HG02884 (cell line): ENCODE results near the gene PFKL.
A peak's percentile ranks its signal among the peaks of the same experiment; 100 is the strongest.
"Not testable (repeated sequence)": the region's sequence is repeated elsewhere in the genome, so short reads cannot be mapped to it uniquely, and the experiment has no call there.

Experiments used
- ATAC-seq: cut with Tn5 transposase; IDR thresholded peaks from one replicate; pipeline ENCODE4 v1.9.1; 2021; ENCODE audit warnings: mild to moderate bottlenecking, moderate library complexity; ENCODE audit not compliant: unreplicated experiment

The PFKL gene

GRCh38 chr21:44337941-44338895 lies 38.4 kb downstream of the PFKL start:
- no peak for ATAC-seq

- peak; percentile 78 for ATAC-seq
Observed at GRCh38 chr21:44338971-44339910, 39.4 kb downstream of the PFKL start, which contains the start of gene CFAP410. Gene CFAP410, minus strand, starts transcription at chr21:44339390. Its CDS starts 196 bp downstream, at chr21:44339194.

GRCh38 chr21:44341726-44342458 lies 42.0 kb downstream of the PFKL start:
- ATAC-seq, result not testable (repeated sequence)

GRCh38 chr21:44342981-44343380 lies 43.1 kb downstream of the PFKL start:
- ATAC-seq, result not testable (repeated sequence)

GRCh38 chr21:44344541-44345183 lies 44.8 kb downstream of the PFKL start:
- no peak for ATAC-seq

GRCh38 chr21:44345495-44345894 lies 45.6 kb downstream of the PFKL start:
- no peak for ATAC-seq

DNA sequence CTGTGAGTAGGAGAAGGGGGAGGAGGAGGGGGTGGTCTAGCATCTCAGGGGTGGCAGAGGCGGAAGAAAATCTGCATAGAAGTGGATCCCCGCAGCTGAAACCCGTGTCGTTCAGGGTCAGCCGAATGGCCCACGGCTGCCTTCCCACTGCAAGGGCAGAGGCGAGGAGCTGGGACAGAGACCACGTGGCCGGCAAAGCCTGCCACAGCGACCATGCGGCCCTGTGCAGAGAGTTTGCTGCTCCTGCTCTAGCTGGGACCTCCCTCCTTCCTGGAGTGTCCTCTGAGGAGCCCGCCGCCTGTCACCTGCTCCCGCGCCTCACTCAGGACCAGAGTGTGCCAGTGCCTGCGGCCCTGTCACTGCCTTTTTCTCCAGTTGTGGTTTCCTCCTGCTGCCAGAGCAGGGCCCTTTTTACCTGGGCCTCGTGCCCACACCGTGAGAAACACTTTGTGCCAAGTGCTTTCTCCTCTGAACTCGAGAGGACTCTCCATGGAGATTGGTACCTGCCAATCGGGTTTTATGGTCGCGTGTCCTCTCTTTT lies 48.1 kb downstream of the PFKL start:
- ATAC-seq, result no peak

- no peak for ATAC-seq
Observed at GRCh38 chr21:44348861-44349260, 49.0 kb downstream of the PFKL start.

- no peak for ATAC-seq
Observed at GRCh38 chr21:44349416-44349846, 49.6 kb downstream of the PFKL start.

- no peak for ATAC-seq
Observed at GRCh38 chr21:44349847-44350772, 50.3 kb downstream of the PFKL start.

DNA sequence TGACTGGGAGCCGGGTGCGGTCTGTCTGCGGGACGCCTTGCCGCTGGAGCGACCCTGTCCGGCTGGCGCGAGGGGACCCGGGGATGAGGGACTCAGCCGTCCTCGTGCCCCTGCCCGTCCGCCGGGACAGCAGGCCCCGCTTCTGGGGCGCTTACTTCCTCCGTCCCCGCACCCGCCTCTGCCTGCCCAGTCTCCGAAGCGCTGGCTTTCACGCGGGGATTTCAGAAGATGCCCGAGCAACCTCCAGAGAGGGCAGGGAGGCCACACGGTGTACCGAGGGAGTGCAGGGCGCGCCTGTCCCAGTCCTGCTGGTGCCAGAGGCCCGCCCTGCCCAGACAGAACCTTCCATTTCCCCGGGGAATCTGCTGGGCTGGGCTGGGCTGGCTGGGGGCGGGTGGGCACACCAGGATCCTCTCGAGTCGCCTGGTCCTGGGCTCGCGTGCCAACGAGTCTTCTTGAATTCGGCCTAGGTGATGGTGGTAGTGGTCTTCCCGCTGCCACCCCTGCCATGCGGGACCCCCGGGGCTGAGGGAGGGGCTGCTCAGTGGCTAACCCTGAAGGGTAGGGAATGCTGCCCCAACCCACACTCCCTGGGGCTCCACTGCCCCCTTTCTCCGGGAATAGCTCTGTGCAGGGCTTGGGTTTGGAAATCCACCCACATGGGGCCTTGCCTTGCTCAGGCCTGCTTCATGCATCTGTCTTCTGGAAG lies 51.1 kb downstream of the PFKL start:
- no peak for ATAC-seq

GRCh38 chr21:44351535-44352252 lies 51.8 kb downstream of the PFKL start:
- no peak for ATAC-seq

DNA sequence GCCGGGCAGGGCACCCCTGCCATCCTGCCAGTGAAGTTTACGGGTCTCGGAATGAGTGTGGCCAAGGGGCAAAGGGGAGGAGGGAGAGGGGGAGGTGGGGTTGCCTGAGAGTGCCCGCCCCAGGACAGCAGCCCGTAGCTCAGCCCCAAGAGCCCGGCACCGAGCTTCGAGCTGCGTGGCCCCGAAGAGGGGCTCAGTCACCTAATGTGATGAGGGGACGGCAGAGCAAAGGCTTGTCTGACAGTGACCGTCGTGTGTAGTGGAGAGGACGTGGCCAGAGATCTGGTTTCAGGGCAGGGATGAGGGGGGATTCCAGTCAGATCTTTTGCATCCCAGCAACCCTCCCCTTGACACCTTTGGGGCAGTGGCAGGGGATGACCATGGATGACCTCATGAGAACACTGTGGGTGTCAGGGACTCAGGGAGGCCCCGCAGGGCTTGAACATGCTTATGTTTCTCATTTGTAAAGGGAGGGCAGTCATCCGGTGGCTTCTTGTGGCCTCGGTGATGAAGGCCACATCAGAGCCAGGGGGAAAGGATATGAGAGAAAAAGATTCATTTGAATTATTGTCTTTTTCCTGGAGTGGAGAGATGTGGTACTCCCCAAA lies 52.5 kb downstream of the PFKL start:
- ATAC-seq, result no peak

GRCh38 chr21:44353191-44353970 lies 53.5 kb downstream of the PFKL start, which contains the start of gene TRPM2:
Gene TRPM2, plus strand, starts transcription at chr21:44353621. Its CDS starts 80 bp downstream, at chr21:44353701.
- no peak for ATAC-seq

- ATAC-seq, result no peak
Observed at GRCh38 chr21:44354001-44354405, 54.1 kb downstream of the PFKL start.
